Lung (tissue), 12 donors: ENCODE data around the gene LUC7L. TPM values are rescaled to one million over a fixed set of nuclear protein-coding genes. Genes with fewer than 3 reads are reported as not detected.
"Not testable (repeated sequence)": the region's sequence is repeated elsewhere in the genome, so short reads cannot be mapped to it uniquely, and the experiment has no call there.

Experiments used
- ATAC-seq: fragments of 200-7000 bp; cut with Tn5 transposase; one replicate; pipeline ENCODE4 v1.9.1; 2020; ENCODE audit warnings: moderate number of reproducible peaks; ENCODE audit not compliant: insufficient read depth, low FRiP score
- DNase-seq, 3 donors: peaks; one replicate each; pipeline ENCODE4 v3.0.0-alpha.2; 2013 to 2017
- H3K27ac ChIP-seq, 2 donors: one replicate each; pipeline ENCODE4 v1.5.1; 2013; ENCODE audit warnings: mild to moderate bottlenecking in 2 of 2, moderate library complexity in 2 of 2, control low read depth in 1 of 2, inconsistent platforms in 1 of 2, low read depth in 1 of 2, low read length in 1 of 2
- H3K27me3 ChIP-seq, 3 donors: one replicate each; pipeline ENCODE4 v1.5.1; 2013; ENCODE audit warnings: low read length in 2 of 3; ENCODE audit not compliant: control insufficient read depth in 3 of 3, insufficient read depth in 3 of 3
- H3K36me3 ChIP-seq, 4 donors: one replicate each; pipeline ENCODE4 v1.5.1; 2013; ENCODE audit warnings: low read length in 4 of 4, mild to moderate bottlenecking in 1 of 4, moderate library complexity in 1 of 4; ENCODE audit not compliant: control insufficient read depth in 4 of 4, insufficient read depth in 4 of 4
- H3K4me1 ChIP-seq, 5 donors: one replicate each; pipeline ENCODE4 v1.5.1; 2013; ENCODE audit warnings: low read length in 5 of 5, mild to moderate bottlenecking in 2 of 5, moderate library complexity in 1 of 5; ENCODE audit not compliant: control insufficient read depth in 5 of 5, insufficient read depth in 5 of 5
- H3K4me3 ChIP-seq: one replicate; pipeline ENCODE4 v1.5.1; 2013; ENCODE audit warnings: mild to moderate bottlenecking, control low read depth, moderate library complexity
- H3K9ac ChIP-seq, 2 donors: one replicate each; pipeline ENCODE4 v1.5.1; 2013; ENCODE audit warnings: low read length in 2 of 2, control low read depth in 1 of 2; ENCODE audit not compliant: insufficient read depth in 1 of 2
- H3K9me3 ChIP-seq, 4 donors: one replicate each; pipeline ENCODE4 v1.5.1; 2013; ENCODE audit warnings: low read length in 3 of 4, mild to moderate bottlenecking in 1 of 4, moderate library complexity in 1 of 4; ENCODE audit not compliant: control insufficient read depth in 4 of 4, insufficient read depth in 3 of 4
- CTCF ChIP-seq: IDR thresholded peaks from 2 replicates; pipeline ENCODE4 v1.5.1; 2012; ENCODE audit warnings: mild to moderate bottlenecking; ENCODE audit errors: control extremely low read depth, extremely low read depth
- WGBS, 2 donors: extraction: QIAGEN DNeasy Blood & Tissue Kit; methylation state at CpG; one replicate each; pipeline ENCODE4 v1.1.7; 2013; 5-methylcytosine and 5-hydroxymethylcytosine counted together
- polyA plus RNA-seq, 2 donors: library from polyadenylated mRNA; stranded (reverse); fragments of 200-250 nt; gene quantifications; one replicate each; pipeline ENCODE4 v1.2.1, GENCODE V29; 2013
- total RNA-seq, 2 donors: library from RNA; depleted of rRNA in 1 of 2; stranded (reverse); fragments of >200 nt in 1 of 2; gene quantifications; one replicate each; pipeline ENCODE4 v1.2.1, GENCODE V29; 2014 to 2021
- donor health status: control.
- donor health status: control.
- donor health status: Bipolar disorder and iron deficiency.
- donor health status: healthy.
- donor health status: DM: yes; HTN: yes; CAD: no.

The LUC7L gene
- total and polyA plus RNA-seq, 4 donors, result 35.2 to 115 (median 80.8) TPM

GRCh38 chr16:155031-155398, 74.2 kb downstream of the LUC7L start:
- Histone ChIP-seq H3K4me3 (no peak overlapping the region), H3K9me3 (no peaks in the 10 kb centered on the region), H3K36me3 (no peaks in the 10 kb centered on the region), H3K4me1 (peaks cover 0 to 8% (median 0%) of the 10 kb centered on the region in 5 donors), H3K27me3 (peaks cover 0 to 32% (median 28%) of the 10 kb centered on the region in 3 donors), H3K27ac (no peak overlapping the region), H3K9ac (no peak overlapping the region)
- ATAC-seq (no peak), DNase-seq (no peak)
- TF ChIP-seq CTCF, result no peak
- WGBS, 2 donors, result 63 to 71% methylated on average over 7 of the region's 7 CpGs

- H3K9ac ChIP-seq, result no peak overlapping the region
- TF ChIP-seq CTCF, result no peak
- H3K4me1 ChIP-seq, result peaks cover 0 to 8% (median 0%) of the 10 kb centered on the region in 5 donors
- peaks cover 0 to 32% (median 27%) of the 10 kb centered on the region in 3 donors for H3K27me3 ChIP-seq
- WGBS, 2 donors, result 2 to 3% methylated on average over 47 to 55 of the region's 59 CpGs
- no peaks in the 10 kb centered on the region for H3K36me3 ChIP-seq
- no peak overlapping the region for H3K27ac ChIP-seq
- H3K4me3 ChIP-seq, result peak overlapping the region; percentile 14
- H3K9me3 ChIP-seq, result no peaks in the 10 kb centered on the region
- DNase-seq (peak; percentile 38 to 55 (median 43)), ATAC-seq (peak; percentile 34)
Observed at GRCh38 chr16:154217-155030, 74.8 kb downstream of the LUC7L start.

GRCh38 chr16:153550-154216, 75.6 kb downstream of the LUC7L start:
- H3K36me3 ChIP-seq, H3K4me1 ChIP-seq, H3K27ac ChIP-seq, H3K9me3 ChIP-seq, H3K9ac ChIP-seq, DNase-seq, H3K4me3 ChIP-seq, ATAC-seq: not testable (repeated sequence)
- peaks cover 0 to 29% (median 27%) of the 10 kb centered on the region in 3 donors for H3K27me3 ChIP-seq
- WGBS, 2 donors, result no CpG with 5 or more reads among the region's 74 CpGs

GRCh38 chr16:153129-153521, 76.1 kb downstream of the LUC7L start:
- peaks cover 0 to 27% (median 23%) of the 10 kb centered on the region in 3 donors for H3K27me3 ChIP-seq
- DNase-seq, H3K9me3 ChIP-seq, H3K36me3 ChIP-seq, H3K27ac ChIP-seq, H3K4me1 ChIP-seq, H3K9ac ChIP-seq, H3K4me3 ChIP-seq, ATAC-seq: not testable (repeated sequence)
- WGBS, 2 donors, result 42 to 49% methylated on average over 3 to 4 of the region's 6 CpGs
